ENCODE measurements around the gene HESX1.

Gene HESX1

GRCh38 chr3:57165641-57166040 is 34.1 kb downstream of the HESX1 start:
- no peaks in the 10 kb centered on the region for H3K36me3 ChIP-seq (ENCODE audit: insufficient read depth, low read length)
- no peaks in the 10 kb centered on the region for H3K27me3 ChIP-seq (ENCODE audit: control insufficient read depth in 1 of 2, insufficient read depth in 2 of 2, low read length in 2 of 2)
- H3K9ac ChIP-seq (ENCODE audit: low read length) = no peak overlapping the region
- no peaks in the 10 kb centered on the region for H3K9me3 ChIP-seq (ENCODE audit: low read length)
- H3K27ac ChIP-seq (ENCODE audit: low read depth, low read length) = peak overlapping the region; percentile 14
- H3K4me3 ChIP-seq (ENCODE audit: low read depth in 1 of 2, low read length in 2 of 2) = no peak overlapping the region
- peaks cover 31% of the 10 kb centered on the region for H3K4me1 ChIP-seq (ENCODE audit: insufficient read depth, low read length)

- peak within 1 kb of the TSS; percentile 39 for H3K9ac ChIP-seq (ENCODE audit: low read length)
- H3K4me1 ChIP-seq (ENCODE audit: insufficient read depth, low read length) = peaks cover 38% of the 10 kb centered on the region
- no peaks in the 10 kb centered on the region for H3K27me3 ChIP-seq (ENCODE audit: control insufficient read depth in 1 of 2, insufficient read depth in 2 of 2, low read length in 2 of 2)
- no peaks in the 10 kb centered on the region for H3K36me3 ChIP-seq (ENCODE audit: insufficient read depth, low read length)
- peak within 1 kb of the TSS; percentile 47 to 55 for H3K4me3 ChIP-seq (ENCODE audit: low read depth in 1 of 2, low read length in 2 of 2)
- H3K27ac ChIP-seq (ENCODE audit: low read depth, low read length) = peak within 1 kb of the TSS; percentile 20
- no peaks in the 10 kb centered on the region for H3K9me3 ChIP-seq (ENCODE audit: low read length)
Observed at GRCh38 chr3:57164657-57165573, 34.9 kb downstream of the HESX1 start, which contains the start of gene IL17RD. TSS of gene IL17RD (minus strand) at chr3:57165353. CDS start at chr3:57165286, 67 bp downstream.

GRCh38 chr3:57164217-57164656 is 35.5 kb downstream of the HESX1 start:
- no peaks in the 10 kb centered on the region for H3K27me3 ChIP-seq (ENCODE audit: control insufficient read depth in 1 of 2, insufficient read depth in 2 of 2, low read length in 2 of 2)

GRCh38 chr3:57163751-57164150 is 36.0 kb downstream of the HESX1 start:
- no peaks in the 10 kb centered on the region for H3K9me3 ChIP-seq (ENCODE audit: low read length)
- H3K9ac ChIP-seq (ENCODE audit: low read length) = peak overlapping the region; percentile 39
- peak overlapping the region; percentile 20 for H3K27ac ChIP-seq (ENCODE audit: low read depth, low read length)
- no peaks in the 10 kb centered on the region for H3K27me3 ChIP-seq (ENCODE audit: control insufficient read depth in 1 of 2, insufficient read depth in 2 of 2, low read length in 2 of 2)
- H3K4me1 ChIP-seq (ENCODE audit: insufficient read depth, low read length) = peaks cover 47% of the 10 kb centered on the region
- no peaks in the 10 kb centered on the region for H3K36me3 ChIP-seq (ENCODE audit: insufficient read depth, low read length)
- H3K4me3 ChIP-seq (ENCODE audit: low read depth in 1 of 2, low read length in 2 of 2) = peak overlapping the region; percentile 47 to 55

More at GRCh38 chr3:57164217-57164656, 35.5 kb downstream of the HESX1 start:
- Histone ChIP-seq H3K9me3 (ENCODE audit: low read length) (no peaks in the 10 kb centered on the region), H3K36me3 (ENCODE audit: insufficient read depth, low read length) (no peaks in the 10 kb centered on the region), H3K4me1 (ENCODE audit: insufficient read depth, low read length) (peaks cover 42% of the 10 kb centered on the region), H3K9ac (ENCODE audit: low read length) (peak overlapping the region; percentile 39), H3K27ac (ENCODE audit: low read depth, low read length) (peak overlapping the region; percentile 20), H3K4me3 (ENCODE audit: low read depth in 1 of 2, low read length in 2 of 2) (peak overlapping the region; percentile 47 to 55)

GRCh38 chr3:57161915-57162314 is 37.9 kb downstream of the HESX1 start:
- Histone ChIP-seq H3K4me3 (ENCODE audit: low read depth in 1 of 2, low read length in 2 of 2) (peak overlapping the region in 1 of 2 donors; percentile 25), H3K27me3 (ENCODE audit: control insufficient read depth in 1 of 2, insufficient read depth in 2 of 2, low read length in 2 of 2) (no peaks in the 10 kb centered on the region), H3K9me3 (ENCODE audit: low read length) (no peaks in the 10 kb centered on the region), H3K4me1 (ENCODE audit: insufficient read depth, low read length) (peaks cover 65% of the 10 kb centered on the region), H3K9ac (ENCODE audit: low read length) (no peak overlapping the region), H3K27ac (ENCODE audit: low read depth, low read length) (no peak overlapping the region), H3K36me3 (ENCODE audit: insufficient read depth, low read length) (no peaks in the 10 kb centered on the region)

GRCh38 chr3:57160765-57161538 is 38.8 kb downstream of the HESX1 start:
- peaks cover 68% of the 10 kb centered on the region for H3K4me1 ChIP-seq (ENCODE audit: insufficient read depth, low read length)
- peak overlapping the region; percentile 64 for H3K27ac ChIP-seq (ENCODE audit: low read depth, low read length)
- H3K9me3 ChIP-seq (ENCODE audit: low read length) = no peaks in the 10 kb centered on the region
- H3K36me3 ChIP-seq (ENCODE audit: insufficient read depth, low read length) = no peaks in the 10 kb centered on the region
- peak overlapping the region in 1 of 2 donors; percentile 25 for H3K4me3 ChIP-seq (ENCODE audit: low read depth in 1 of 2, low read length in 2 of 2)
- no peaks in the 10 kb centered on the region for H3K27me3 ChIP-seq (ENCODE audit: control insufficient read depth in 1 of 2, insufficient read depth in 2 of 2, low read length in 2 of 2)
- no peak overlapping the region for H3K9ac ChIP-seq (ENCODE audit: low read length)

GRCh38 chr3:57160076-57160764 is 39.6 kb downstream of the HESX1 start:
- Histone ChIP-seq H3K4me1 (ENCODE audit: insufficient read depth, low read length) (peaks cover 74% of the 10 kb centered on the region), H3K9ac (ENCODE audit: low read length) (no peak overlapping the region), H3K27me3 (ENCODE audit: control insufficient read depth in 1 of 2, insufficient read depth in 2 of 2, low read length in 2 of 2) (no peaks in the 10 kb centered on the region), H3K9me3 (ENCODE audit: low read length) (no peaks in the 10 kb centered on the region), H3K36me3 (ENCODE audit: insufficient read depth, low read length) (no peaks in the 10 kb centered on the region), H3K4me3 (ENCODE audit: low read depth in 1 of 2, low read length in 2 of 2) (no peak overlapping the region), H3K27ac (ENCODE audit: low read depth, low read length) (peak overlapping the region; percentile 48)

GRCh38 chr3:57158813-57159738 is 40.7 kb downstream of the HESX1 start:
- H3K27ac ChIP-seq (ENCODE audit: low read depth, low read length) = no peak overlapping the region
- H3K9ac ChIP-seq (ENCODE audit: low read length) = no peak overlapping the region
- no peaks in the 10 kb centered on the region for H3K27me3 ChIP-seq (ENCODE audit: control insufficient read depth in 1 of 2, insufficient read depth in 2 of 2, low read length in 2 of 2)

GRCh38 chr3:57158325-57158724 is 41.5 kb downstream of the HESX1 start:
- Histone ChIP-seq H3K9me3 (ENCODE audit: low read length) (no peaks in the 10 kb centered on the region), H3K9ac (ENCODE audit: low read length) (no peak overlapping the region), H3K4me3 (ENCODE audit: low read depth in 1 of 2, low read length in 2 of 2) (no peak overlapping the region), H3K4me1 (ENCODE audit: insufficient read depth, low read length) (peaks cover 78% of the 10 kb centered on the region), H3K27ac (ENCODE audit: low read depth, low read length) (no peak overlapping the region), H3K36me3 (ENCODE audit: insufficient read depth, low read length) (no peaks in the 10 kb centered on the region), H3K27me3 (ENCODE audit: control insufficient read depth in 1 of 2, insufficient read depth in 2 of 2, low read length in 2 of 2) (no peaks in the 10 kb centered on the region)

More at GRCh38 chr3:57158813-57159738, 40.7 kb downstream of the HESX1 start:
- Histone ChIP-seq H3K9me3 (ENCODE audit: low read length) (no peaks in the 10 kb centered on the region), H3K36me3 (ENCODE audit: insufficient read depth, low read length) (no peaks in the 10 kb centered on the region), H3K4me1 (ENCODE audit: insufficient read depth, low read length) (peaks cover 83% of the 10 kb centered on the region), H3K4me3 (ENCODE audit: low read depth in 1 of 2, low read length in 2 of 2) (no peak overlapping the region)

GRCh38 chr3:57157545-57157944 is 42.2 kb downstream of the HESX1 start:
- Histone ChIP-seq H3K9me3 (ENCODE audit: low read length) (no peaks in the 10 kb centered on the region), H3K27me3 (ENCODE audit: control insufficient read depth in 1 of 2, insufficient read depth in 2 of 2, low read length in 2 of 2) (no peaks in the 10 kb centered on the region), H3K4me3 (ENCODE audit: low read depth in 1 of 2, low read length in 2 of 2) (peak overlapping the region in 1 of 2 donors; percentile 35), H3K9ac (ENCODE audit: low read length) (no peak overlapping the region), H3K27ac (ENCODE audit: low read depth, low read length) (no peak overlapping the region), H3K4me1 (ENCODE audit: insufficient read depth, low read length) (peaks cover 73% of the 10 kb centered on the region), H3K36me3 (ENCODE audit: insufficient read depth, low read length) (no peaks in the 10 kb centered on the region)

Measured in muscle layer of colon (tissue), 2 donors.